ENCODE measurements around the gene SMG5.

SMG5 gene

DNA sequence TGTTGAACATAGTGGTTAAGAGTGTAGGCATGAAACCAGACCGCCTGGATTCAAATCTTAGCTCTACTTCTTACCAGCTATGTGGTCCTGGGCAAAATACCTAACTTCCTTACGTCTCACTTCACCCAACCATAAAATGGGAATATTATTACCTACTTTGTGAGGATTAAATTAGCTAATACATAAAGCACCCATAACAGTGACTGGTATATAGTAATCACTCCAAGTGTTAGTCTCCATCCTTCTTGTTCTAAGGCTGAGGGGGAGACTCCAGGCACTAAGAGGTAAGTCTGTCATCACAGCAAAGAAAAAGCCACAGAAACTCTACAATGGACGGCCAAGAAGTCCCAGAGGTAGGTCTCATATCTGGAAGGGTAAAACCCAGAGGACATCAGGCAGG, 2.8 kb downstream of the SMG5 start:
- no peak for DNase-seq (ENCODE audit: low read depth)

- no peak for DNase-seq (ENCODE audit: low read depth)
Measured at GRCh38 chr1:156276966-156277381, 5.7 kb downstream of the SMG5 start.

DNA sequence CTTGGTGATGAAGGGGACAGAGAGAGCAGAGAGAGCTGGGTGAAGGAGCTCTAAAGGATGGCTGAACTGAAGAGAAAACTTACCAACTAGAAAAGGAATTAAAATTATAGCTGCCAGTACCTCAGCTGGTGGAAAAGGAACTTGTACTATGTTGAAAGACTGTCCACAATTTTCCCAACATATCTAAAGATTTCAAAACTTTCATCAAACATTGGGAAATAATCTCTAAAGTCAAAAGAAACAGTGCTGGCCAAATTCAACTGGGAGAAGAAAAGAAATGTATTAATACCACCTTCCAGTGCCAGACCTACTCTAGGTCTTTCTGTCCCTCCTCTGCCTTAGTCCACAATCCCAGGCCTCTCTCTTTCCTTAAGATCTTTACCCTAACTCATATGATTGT, 6.1 kb downstream of the SMG5 start:
- DNase-seq (ENCODE audit: low read depth), result no peak

- no peak for DNase-seq (ENCODE audit: low read depth)
Measured at GRCh38 chr1:156270314-156270713, 12.3 kb downstream of the SMG5 start.

DNA sequence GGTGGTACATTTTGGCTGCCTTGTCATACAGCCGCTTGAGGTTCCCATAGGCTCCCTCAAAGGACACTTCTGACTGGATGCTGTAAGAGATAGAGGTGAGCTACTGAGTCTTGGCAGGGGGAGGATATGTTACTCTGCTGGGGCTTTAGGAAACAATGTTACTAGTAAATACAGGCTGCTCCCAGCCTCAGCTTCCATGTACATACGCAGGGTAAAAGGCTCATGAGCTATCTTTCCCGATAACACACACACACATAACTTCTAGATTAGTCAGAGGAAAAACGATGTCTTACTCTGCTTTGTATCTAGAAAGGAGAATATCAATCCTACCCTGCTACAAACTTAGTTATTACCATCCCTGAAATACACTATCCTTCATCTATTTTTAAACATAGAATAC, 14.3 kb downstream of the SMG5 start:
- no peak for DNase-seq (ENCODE audit: low read depth)

GRCh38 chr1:156266051-156266450, 16.6 kb downstream of the SMG5 start:
- no peak for DNase-seq (ENCODE audit: low read depth)

- DNase-seq (ENCODE audit: low read depth), result no peak
Measured at GRCh38 chr1:156263288-156263655, 19.4 kb downstream of the SMG5 start.

DNA sequence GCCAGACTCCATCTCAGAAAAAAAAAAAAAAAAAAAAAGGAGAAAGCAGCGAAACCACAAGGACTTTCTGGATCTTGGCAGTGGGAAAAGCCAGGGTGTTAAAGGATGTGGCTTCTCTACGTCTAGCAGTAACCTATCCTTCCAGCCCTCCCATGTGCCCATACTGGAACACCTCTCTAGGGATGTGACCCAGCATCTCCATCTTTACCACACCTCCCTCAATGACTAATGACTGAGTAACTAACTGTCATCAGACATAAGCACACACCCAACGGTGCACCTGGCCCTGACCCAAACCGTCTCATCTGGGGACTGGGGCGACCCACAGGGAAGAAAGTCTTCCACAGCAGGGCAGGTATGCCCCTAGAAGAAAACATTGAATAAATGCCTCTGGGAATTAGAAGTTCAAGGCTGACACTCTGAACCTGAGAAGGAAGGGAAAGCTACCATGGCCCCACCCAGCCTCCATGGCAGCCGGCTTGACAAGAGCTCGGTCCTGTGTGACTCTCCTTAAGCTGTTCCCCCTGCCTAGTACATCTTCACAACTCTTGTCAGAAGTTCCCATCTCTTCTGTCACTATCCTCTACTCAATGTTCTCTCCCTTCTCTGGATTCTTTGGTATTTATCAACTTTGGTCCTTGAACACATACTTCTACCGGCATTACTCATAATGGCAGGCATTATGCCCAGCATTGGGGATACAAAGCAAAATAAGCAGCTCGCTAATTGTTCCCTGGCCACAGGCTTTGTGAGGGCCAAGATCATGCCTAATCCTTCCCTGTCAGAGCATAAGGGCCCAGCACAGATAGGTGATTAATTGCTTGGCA, 20.0 kb downstream of the SMG5 start:
- no peak for DNase-seq (ENCODE audit: low read depth)

- no peak for DNase-seq (ENCODE audit: low read depth)
Measured at GRCh38 chr1:156260896-156261295, 21.7 kb downstream of the SMG5 start.

- DNase-seq (ENCODE audit: low read depth), result no peak
Measured at GRCh38 chr1:156259805-156260204, 22.8 kb downstream of the SMG5 start.

GRCh38 chr1:156258859-156259258, 23.8 kb downstream of the SMG5 start:
- no peak for DNase-seq (ENCODE audit: low read depth)

DNA sequence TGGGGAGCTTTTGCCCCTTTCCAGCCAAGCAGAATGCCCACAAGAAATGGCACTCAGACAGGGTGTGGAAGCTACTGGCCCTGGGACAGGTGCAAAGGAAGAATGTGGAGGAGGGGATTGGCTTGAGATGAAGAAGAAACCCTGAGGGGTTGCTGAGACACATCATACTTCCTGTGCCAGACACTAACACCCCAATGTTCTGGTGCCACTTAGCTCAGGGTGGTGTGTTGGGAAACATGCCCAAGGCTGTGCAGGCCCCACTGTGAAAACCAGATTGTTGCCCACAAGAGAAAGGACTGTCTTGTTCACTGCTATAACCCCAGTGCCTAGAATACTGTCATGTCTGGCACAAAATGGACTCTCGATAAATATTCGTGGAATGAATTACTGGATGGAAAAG, 24.9 kb downstream of the SMG5 start:
- no peak for DNase-seq (ENCODE audit: low read depth)

DNA sequence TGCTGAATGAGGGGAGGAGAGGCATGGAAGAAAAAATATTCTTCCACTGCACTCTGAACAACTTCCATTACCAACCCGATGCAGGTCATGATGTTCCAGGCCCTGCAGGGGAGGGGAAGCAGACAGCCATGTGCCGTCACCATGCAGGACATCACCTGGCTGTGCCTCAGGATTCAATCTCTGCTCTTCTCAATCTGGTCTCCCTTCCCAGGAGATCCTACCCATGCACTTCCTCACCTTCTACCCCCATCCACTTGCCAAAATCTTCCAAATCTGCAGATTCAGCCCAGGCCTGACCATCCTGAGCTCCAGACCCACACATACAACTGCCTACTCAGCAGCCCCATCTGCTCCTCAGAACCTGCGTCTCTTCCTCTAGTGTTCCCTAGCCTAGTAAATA, 29.0 kb downstream of the SMG5 start:
- DNase-seq (ENCODE audit: low read depth), result no peak

- DNase-seq (ENCODE audit: low read depth), result no peak
Measured at GRCh38 chr1:156251527-156251926, 31.1 kb downstream of the SMG5 start.

DNA sequence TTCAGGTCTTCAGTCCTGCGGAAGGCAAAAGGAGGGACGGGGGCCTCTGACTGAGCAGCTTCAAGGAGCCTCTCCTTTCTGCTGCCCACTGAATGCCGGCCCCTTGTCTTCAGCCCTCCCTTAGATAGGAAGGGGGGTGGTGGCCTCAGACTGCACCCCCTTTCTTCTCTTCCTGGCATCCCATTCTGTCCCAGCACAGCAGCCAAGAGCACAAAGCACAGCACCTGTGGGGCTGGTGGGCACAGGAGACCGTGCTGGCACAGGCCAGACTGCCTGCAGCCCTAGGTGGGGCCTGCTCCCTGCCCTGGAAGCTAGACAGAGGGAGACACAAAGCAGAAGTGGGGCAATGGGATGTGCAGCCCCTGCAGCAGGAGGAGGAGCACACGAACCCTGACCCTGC, 33.0 kb downstream of the SMG5 start:
- no peak for DNase-seq (ENCODE audit: low read depth)

DNA sequence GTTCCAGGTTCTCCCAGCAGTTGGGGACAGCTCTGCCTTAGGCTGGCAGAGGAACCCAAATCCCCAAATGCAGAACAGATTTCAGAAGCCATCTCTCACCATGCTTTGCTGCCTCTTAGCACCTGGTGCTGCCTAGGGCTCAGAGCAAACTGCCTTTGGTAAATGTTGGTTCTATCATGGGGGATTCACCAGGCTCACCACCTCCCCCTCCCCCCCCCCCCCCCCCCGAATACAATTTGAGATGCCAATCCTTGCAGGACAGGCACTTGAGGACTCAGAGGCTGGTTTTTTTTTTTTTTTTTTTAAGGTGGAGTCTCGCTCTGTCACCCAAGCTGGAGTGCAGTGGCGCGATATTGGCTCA, 34.3 kb downstream of the SMG5 start:
- DNase-seq (ENCODE audit: low read depth), result no peak

DNA sequence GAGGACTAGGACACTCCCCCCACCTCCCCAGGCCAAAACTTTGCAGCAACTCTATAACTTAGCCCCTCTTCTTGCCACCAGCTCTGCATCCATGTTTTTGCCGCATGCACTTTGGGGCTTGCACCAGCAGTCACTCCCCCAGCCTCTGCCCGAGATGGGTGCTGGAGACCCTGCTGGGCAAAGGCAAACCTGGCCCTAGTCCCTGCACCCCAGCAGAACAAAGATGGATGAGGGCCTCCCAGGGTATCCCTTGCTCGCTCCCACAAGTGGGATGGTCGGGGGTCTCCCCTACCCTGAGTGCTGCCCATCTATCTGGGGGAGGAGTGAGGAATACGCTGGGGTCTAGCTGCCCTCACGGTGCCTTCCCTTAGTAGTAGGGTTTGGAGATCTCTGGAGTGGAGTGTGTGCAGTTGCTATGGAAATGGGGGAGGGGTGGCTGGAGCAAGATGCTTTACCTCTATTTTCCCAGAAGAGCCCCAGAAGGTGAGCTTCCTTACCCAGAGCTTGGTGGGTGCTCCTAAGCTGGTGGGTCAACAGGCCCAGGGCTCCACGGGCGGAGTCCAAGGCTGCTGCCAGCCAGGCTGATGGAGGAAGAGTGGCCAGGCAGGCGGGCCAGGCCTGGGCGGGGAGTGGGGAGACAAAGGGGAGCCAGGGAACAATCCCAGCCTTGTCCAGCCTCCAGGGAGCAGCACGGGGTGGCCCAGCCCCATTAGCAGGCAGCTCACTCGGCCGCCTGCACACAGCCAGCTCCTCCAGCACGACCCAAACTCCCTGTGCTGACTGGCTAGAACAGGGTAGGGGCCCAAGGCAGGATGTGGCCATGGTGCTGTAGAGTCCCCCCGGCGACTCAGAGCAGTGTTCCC, 34.9 kb downstream of the SMG5 start, which contains the start of gene PAQR6:
Gene PAQR6, minus strand, starts transcription at position 597 of the 863 bp plus-strand sequence. CDS start 1,325 bp downstream, outside the sequence.
- no peak for DNase-seq (ENCODE audit: low read depth)

DNA sequence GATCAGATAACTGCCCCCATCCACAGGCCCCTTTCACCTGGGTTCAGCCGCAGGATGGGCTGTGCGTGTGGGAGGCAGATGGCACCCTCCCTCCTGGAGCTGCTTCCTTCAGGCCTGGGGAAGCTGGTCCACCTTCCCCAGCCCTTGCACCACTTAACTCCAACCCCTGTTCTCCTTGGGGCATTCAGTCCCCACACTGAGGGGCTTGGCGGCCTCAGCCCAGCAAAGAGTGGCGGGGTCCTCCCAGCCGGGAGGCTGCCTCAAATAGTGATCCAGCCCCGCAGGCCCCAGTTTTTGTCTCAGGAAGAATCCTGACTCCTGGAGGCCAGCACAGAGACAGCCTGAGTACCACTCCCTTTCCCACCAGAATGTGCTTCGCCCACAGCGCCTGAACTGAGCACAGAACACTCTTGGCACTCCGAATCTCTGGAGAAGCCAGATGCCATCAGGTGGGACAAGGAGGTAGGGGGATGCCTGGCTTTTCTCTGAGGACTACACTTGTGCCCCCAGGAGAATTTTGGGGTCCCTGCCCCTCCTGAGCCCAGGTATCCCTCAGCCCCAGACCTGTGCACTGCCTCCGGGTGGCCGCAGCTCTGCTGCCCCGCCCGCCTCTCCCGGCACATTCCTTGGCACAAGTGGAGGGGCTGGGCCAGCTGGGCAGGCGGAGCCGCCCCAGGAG, 35.7 kb downstream of the SMG5 start:
- no peak for DNase-seq (ENCODE audit: low read depth)

GRCh38 chr1:156246241-156246780, 36.3 kb downstream of the SMG5 start:
- DNase-seq (ENCODE audit: low read depth), result no peak

GRCh38 chr1:156245451-156246232, 37.0 kb downstream of the SMG5 start:
- peak; percentile 11 for DNase-seq (ENCODE audit: low read depth)

GRCh38 chr1:156244712-156245111, 37.9 kb downstream of the SMG5 start:
- DNase-seq (ENCODE audit: low read depth), result no peak

DNA sequence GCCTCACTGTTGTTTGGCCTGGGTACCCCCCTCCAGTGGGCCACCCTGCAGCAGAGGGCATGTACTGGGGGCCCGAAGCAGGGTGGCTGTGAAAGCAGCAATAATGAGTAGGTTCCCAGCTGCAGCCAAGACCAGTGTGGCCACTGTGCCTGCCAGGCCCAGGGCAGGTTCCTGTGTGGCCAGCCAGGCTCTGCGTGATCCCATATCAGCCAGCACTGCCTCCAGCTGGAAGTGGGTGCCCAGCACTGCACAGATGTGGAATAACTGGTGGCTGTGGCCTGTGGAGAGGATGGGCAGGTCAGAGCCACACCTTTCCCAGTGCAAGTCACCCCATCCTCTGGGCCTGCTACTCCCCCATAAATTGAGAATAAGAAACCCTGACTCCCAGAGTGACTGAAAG, 38.5 kb downstream of the SMG5 start:
- DNase-seq (ENCODE audit: low read depth), result no peak
